HG02884 (cell line): ENCODE results near the gene ABCD2.
"Not testable (repeated sequence)": the region's sequence is repeated elsewhere in the genome, so short reads cannot be mapped to it uniquely, and the experiment has no call there.

ENCODE experiments used
- ATAC-seq: cut with Tn5 transposase; IDR thresholded peaks from one replicate; pipeline ENCODE4 v1.9.1; 2021; ENCODE audit warnings: mild to moderate bottlenecking, moderate library complexity; ENCODE audit not compliant: unreplicated experiment

The ABCD2 gene

GRCh38 chr12:39619660-39620433, at the start of gene ABCD2:
Gene ABCD2, minus strand, starts transcription at chr12:39619803. Its CDS starts 188 bp downstream, at chr12:39619615.
- peak; percentile 74 for ATAC-seq

DNA sequence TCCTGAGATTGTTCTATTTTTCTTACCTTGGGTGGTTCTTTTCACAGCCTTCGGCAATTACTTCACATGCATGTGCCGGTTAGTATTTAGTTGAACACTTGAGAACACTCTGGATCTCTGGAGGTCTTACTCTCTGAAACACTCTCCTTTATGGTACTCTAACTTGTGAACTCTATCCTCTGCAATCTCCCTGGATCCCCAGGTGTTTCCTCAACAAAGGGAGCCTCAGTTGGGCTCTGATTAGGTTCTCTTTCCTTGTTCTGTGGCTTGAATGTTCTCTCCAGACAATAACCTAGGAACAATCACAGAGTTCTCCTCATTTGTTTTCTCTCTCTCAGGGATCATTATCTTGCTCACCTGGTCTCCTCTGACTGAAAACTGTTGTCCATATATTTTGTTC, 40.5 kb upstream of the ABCD2 start:
- ATAC-seq: no peak

GRCh38 chr12:39647383-39647782, 27.8 kb upstream of the ABCD2 start:
- no peak for ATAC-seq

GRCh38 chr12:39646963-39647362, 27.4 kb upstream of the ABCD2 start:
- ATAC-seq: no peak

DNA sequence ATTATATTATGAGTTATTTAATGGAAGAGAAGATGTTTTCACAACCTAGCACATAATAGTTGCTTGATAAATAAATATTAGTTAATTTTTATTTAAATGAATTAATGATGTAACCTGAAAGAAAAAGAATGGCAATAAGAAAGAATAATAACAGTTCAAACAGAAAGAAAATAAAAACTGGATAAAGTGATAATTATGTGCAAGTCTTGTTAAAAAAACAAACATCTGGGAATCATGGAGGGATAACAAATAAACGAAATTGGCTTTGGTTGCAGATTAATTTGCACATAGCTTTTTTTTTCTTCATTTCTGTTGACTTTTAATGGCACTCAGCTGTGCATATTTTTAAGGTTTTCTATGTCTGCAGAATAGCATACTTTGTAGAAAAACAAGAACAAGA, 23.4 kb upstream of the ABCD2 start:
- ATAC-seq: no peak

- ATAC-seq: no peak
Measured at GRCh38 chr12:39638840-39639239, 19.2 kb upstream of the ABCD2 start.

GRCh38 chr12:39638178-39638577, 18.6 kb upstream of the ABCD2 start:
- no peak for ATAC-seq

- no peak for ATAC-seq
Measured at GRCh38 chr12:39632670-39633069, 13.1 kb upstream of the ABCD2 start.

DNA sequence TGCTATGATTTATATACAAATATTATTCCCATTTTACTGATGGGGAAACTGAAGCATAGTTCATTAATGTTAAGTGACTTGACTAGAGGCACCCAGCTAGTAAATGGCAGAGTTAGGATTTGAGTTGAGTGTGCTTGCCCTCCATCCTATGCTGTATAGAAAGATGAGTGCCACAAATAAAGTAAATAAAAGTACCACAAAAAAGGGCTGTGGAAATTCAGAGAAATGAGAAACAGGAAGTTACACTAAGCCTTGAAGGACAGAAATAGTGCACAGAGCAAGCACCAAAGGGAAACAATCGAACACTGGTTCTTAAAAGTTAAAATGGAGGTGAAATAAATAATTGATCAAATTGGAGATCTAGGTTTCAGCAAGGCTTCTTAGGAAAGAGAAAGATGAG, 9.2 kb upstream of the ABCD2 start:
- no peak for ATAC-seq

DNA sequence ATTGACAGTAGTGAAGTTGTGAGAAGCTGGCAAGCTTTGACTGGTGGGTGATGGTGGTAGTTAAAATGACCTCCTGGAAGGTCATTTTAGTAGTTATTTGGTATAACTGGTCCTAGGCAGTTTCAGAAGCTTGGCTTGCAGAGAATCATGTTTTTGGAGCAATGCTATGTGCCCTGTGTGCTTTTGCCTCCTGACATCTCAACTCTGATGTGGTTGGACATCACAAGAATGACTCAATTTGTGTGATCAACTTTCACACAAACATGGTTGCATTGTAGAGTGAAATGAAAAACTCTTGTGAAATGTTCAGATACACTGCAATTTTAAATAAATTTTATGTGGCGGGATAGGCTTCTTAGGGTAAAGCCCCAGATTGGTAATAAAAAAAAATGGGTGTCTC, 8.3 kb upstream of the ABCD2 start:
- ATAC-seq: no peak

DNA sequence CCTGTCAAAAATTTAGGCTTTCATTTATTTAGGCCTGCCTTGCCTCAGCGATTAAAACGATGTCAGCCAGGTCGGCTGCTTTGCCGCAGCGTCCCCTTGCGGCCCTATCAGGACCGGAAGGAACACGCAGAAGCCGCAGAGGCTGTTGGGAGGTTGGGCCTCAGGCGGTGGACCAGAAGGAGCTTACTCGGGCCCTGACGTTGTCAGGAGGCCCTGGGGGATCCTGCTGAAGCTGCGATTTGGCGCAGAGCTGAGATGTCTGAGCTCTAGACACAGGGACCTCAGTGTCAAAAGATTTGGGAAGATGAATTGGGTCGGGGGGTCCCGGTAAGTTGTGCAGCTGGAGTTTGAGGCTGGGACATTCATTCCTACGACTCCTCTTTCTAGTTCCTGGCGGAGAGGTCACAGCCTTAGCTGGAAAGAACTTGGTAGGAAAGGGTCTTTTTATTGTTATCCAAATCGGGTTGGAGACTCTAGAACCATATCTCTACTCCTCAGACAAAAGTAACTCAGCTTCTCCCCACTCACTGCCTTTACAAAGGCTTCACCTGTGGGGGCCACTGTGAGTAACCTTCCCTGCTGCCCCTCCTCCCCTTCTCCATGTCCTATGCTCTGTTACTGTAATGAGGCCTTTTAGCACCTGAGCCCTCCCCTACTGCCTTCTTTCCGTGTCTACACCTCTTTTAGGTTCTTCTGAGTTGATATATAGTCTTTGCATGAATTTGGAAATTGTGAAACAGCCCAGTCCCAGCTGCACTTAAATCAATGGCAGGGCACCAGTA, 6.6 kb upstream of the ABCD2 start:
- ATAC-seq: no peak

DNA sequence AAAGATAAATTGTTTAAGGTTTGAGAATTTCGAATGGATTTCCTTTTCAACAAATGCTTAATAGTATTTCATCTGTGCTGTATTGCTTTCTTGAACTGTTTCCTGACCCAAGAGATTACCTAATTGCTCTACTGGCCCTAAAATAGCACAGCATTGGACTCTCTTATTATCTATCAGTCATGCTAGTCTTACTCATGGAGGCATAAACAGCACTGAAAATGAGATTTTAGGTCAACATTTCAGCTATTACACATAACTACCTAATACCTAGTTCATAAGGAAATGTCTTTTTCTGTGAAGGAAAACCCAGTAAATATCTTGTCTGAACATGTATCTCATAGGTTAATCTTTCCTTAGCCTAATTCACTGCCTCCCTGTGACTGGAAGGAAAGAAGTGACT, 4.3 kb upstream of the ABCD2 start:
- ATAC-seq: no peak

DNA sequence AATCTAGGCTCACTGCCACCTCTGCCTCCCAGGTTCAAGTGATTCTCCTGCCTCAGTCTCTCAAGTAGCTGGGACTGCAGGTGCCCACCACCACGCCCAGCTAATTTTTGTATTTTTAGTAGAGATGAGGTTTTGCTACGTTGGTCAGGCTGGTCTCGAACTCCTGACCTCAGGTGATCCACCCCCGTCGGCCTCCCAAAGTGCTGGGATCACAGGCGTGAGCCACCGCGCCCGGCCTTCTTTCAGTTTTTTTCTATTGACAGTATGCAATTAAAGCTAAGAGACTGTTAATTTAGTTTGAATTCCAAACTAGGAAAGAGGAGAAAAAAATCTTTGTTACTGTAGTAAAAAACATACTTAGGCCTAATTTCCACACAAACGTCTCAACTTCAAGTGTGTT, 3.6 kb upstream of the ABCD2 start:
- ATAC-seq: not testable (repeated sequence)

DNA sequence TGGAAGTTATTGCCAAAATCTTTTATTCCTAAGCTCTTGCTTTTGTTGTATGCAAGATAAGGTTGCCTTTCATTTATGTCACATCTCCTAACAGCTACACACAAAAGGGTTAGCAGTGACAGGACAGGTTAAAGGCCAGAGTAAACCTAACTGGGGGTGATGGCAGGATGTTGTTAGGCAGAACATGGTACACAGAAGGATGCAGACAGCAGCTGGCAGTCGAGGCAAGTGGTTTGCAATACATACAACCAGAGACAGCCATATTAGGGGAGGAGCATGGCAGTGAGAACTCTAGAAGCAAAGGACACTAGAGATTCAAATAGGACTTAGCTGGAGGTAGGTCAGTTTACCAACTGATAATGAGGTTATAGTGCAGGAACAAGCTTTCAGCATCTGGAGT, 2.7 kb upstream of the ABCD2 start:
- no peak for ATAC-seq

DNA sequence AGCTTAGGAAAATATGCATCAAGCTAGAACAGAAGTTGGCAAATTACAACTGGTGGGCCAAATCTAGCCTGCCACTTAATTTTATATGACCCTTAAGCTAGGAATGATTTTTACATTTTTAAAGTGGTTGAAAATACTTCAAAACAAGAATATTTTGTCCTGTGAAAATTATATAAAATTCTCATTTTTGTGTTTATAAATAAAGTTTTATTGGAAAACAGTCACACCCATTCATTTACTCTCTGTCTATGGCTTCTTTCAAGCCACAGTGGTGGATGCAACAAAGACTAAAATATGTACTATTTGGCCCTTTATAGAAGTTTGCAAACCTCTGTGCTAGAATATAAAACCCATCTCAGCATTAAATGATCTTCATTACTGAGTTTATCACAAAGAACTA, 2.1 kb upstream of the ABCD2 start:
- ATAC-seq: no peak

- peak; percentile 29 for ATAC-seq
Measured at GRCh38 chr12:39620659-39621658, 1.4 kb upstream of the ABCD2 start.

DNA sequence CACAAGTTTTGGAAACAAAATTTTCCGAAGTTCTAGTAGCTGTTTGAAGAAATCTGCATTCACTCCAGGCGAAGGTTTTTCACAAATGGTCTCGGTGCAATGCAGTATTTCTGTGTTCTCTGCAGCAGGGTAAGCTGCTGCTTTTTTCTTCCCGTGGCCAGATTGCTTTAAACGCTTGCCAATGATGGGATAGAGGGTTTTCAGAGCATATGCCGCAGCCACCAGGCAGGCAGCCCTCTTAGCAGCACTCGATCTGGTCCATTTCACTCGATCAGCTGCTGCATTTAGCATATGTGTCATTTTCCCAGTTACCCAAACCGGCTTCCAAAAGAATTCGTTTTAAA, 315 bp downstream of the ABCD2 start:
- ATAC-seq: peak; percentile 5

DNA sequence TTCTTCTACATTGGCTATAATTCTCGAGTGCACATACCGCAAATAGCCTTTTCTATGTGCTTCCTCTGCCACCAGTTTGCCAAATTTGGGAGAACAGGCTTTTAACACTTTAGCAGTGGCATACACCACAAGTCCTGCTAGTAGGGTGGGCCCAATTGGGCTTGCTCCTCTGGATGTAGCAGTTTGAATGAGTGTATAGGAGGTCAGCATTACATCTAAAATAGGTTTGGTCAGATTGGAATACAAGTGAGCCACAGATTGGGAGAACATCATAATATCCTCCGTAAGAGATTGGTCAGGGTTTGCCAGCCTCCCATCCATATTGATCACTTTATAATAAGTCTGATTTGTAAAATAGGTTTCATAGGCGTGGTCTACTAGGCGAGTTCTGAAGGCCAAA, 902 bp downstream of the ABCD2 start:
- ATAC-seq: no peak

DNA sequence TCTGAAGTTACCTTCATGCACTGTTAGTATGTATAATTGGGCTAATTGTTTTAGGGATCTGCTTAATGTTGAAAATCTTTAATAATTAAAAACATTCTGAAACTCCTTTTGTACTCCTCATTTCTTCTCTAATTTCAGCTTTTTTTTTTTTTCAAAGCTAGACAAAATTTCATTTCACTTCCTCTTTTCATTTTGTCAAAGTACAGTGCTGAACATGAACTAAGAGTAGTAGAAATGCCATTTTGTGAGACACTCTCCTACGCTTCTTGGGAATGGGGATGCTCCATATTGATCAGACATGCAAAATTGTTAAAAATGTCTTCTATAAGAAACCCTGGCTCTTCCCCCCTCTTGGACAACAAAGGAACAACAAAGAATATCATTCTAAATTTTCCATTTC, 1.7 kb downstream of the ABCD2 start:
- no peak for ATAC-seq

- ATAC-seq: no peak
Measured at GRCh38 chr12:39616666-39617065, 2.9 kb downstream of the ABCD2 start.

DNA sequence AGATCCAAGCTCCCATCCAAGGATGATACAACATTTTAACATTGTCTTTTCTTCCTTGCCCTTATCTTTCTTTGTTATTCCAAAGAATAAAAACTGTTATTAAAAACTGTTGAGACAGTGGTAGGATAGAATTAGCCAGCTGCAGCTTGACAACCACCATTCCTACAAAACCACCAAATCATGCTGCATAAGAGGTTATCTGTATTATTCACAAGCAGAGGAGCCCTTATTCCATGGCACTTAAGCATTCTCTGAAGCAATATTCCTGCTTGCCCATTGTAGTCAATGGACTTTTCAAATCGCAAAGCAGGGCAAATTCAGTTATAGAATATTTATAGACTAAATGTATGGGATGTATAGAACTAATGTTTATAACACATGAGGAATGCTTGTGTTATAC, 3.4 kb downstream of the ABCD2 start:
- ATAC-seq: no peak
